HL-60/S4 treated with phorbol 12-myristate 13-acetate at 8.2 ng/mL for 4 days and 3 days (cell line): ENCODE measurements around the gene LRRC51.
"Not testable (repeated sequence)": the region's sequence is repeated elsewhere in the genome, so short reads cannot be mapped to it uniquely, and the experiment has no call there.

Experiments
- in situ Hi-C: fragments of 300-500 bp; cut with MboI; formaldehyde crosslinking; loops from 2 replicates; pipeline ENCODE4 v1.15.0; 2022; ENCODE audit warnings: low sequenced_read_pairs

LRRC51 gene

GRCh38 chr11:72102946-72103753, 22.5 kb downstream of the LRRC51 start, which contains the start of gene LAMTOR1:
TSS of gene LAMTOR1 (minus strand) at chr11:72103297. CDS start at chr11:72103224, 73 bp downstream.
- in situ Hi-C loops: loop anchor here (10.0 kb wide), 1 partner anchor 332 kb away; the partner anchor contains the start of gene CLPB

GRCh38 chr11:72103754-72104167, 23.1 kb downstream of the LRRC51 start:
- in situ Hi-C loops: loop anchor here (10.0 kb wide), 1 partner anchor 331 kb away; the partner anchor contains the start of gene CLPB

GRCh38 chr11:72105888-72106287, 25.2 kb downstream of the LRRC51 start, which contains the start of gene TOMT:
TSS of gene TOMT (plus strand) at chr11:72105924. CDS start at chr11:72105952, 28 bp downstream.
- in situ Hi-C loops: loop anchor here (10.0 kb wide), 1 partner anchor 329 kb away; the partner anchor contains the start of gene CLPB

DNA sequence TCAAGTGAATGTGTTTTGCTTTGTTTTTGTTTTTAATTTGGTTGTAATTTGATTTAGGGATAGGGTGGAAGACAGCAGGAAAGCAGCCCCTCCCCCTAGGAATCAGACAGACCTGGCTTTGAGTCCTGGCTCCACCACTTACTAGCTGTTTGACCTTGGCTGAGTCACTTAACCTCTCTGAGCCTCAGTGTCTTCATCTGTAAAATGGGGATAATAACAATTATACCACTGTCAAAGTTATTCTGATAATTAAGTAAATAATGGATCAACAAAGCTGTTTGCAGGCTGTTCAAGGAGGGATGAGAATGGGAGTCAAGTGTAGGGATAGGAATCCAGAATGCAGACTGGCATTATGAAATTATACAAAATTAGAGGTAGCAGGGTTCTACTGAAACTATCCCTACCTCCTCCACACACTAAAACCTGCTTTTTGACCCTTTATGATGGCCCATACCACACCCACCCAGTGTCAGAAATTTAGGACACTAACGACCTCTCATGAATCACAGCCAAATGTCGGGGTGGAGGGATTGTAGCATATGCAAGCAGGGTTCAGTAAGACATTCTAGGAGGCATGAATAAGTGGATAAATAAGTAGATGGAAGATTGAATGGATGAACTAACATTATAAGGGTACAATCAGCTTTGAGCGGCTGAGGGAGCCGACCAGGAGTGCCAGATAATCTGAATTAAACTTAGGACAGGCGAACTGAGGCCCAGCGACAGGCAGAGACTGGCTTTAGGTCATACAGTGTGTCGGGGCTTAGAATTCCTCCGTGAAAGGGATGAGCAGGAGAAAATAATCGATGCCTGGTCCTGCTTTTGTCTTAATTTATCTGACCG, 30.9 kb downstream of the LRRC51 start:
- in situ Hi-C loops: no loop called here

GRCh38 chr11:72112143-72112977, 31.7 kb downstream of the LRRC51 start, which contains the start of gene ANAPC15:
TSS of gene ANAPC15 (minus strand) at chr11:72112695. CDS start at chr11:72111276, 1,419 bp downstream.
- in situ Hi-C loops: no loop called here

GRCh38 chr11:72112978-72113808, 32.5 kb downstream of the LRRC51 start:
- in situ Hi-C loops: no loop called here

- in situ Hi-C loops: no loop called here
Measured at GRCh38 chr11:72114570-72114969, 33.9 kb downstream of the LRRC51 start.

- in situ Hi-C loops: no loop called here
Measured at GRCh38 chr11:72116019-72116755, 35.5 kb downstream of the LRRC51 start.

GRCh38 chr11:72119198-72119597, 38.5 kb downstream of the LRRC51 start:
- in situ Hi-C loops: no loop called here

- in situ Hi-C loops: no loop called here
Measured at GRCh38 chr11:72120930-72121329, 40.3 kb downstream of the LRRC51 start.

GRCh38 chr11:72122607-72123006, 42.0 kb downstream of the LRRC51 start:
- in situ Hi-C loops: no loop called here

DNA sequence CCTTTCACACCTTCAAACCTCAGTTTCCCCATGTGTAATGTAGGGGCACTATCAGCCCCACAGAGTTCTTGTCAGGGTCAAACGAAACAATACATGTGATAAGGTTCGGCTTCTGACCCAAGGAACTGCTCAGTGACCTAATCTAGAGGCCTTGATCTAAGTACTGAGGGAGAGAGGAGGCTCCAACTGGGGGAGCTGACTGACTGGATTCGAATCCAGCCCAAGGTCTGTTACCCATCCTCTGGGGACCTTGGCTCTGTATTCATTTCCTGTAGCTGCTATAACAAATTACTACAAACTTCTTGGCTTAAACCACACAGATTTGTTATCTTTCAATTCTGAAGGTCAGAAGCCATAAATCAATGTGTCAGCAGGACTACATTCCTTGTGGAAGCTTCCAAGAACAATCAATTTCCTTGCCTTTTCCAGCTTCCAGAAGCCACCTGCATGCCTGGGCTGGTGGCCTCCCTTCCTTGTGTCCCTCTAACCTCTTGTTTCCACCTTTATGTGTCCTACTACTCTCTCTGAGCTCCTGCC, 42.5 kb downstream of the LRRC51 start:
- in situ Hi-C loops: no loop called here

GRCh38 chr11:72124046-72124445, 43.4 kb downstream of the LRRC51 start:
- in situ Hi-C loops: no loop called here

DNA sequence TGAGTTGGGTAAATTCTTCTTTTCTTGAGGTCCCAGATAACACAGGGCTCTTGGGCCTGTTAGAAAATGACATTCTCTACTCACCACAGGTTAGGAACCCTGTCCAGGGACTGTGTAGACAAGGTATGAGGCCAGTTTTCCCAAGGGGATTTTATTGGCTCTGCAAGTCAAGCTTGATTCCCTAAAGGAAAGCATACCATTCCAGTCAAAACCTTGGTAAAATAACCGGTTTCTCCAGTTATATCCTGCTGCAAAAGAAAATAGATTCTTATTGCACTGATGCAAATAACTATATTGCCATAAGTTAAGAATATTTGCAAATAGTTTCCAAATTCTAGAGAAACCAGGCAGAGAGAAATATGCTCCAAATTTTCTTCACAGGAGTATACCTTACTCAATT, 45.3 kb downstream of the LRRC51 start:
- in situ Hi-C loops: no loop called here

DNA sequence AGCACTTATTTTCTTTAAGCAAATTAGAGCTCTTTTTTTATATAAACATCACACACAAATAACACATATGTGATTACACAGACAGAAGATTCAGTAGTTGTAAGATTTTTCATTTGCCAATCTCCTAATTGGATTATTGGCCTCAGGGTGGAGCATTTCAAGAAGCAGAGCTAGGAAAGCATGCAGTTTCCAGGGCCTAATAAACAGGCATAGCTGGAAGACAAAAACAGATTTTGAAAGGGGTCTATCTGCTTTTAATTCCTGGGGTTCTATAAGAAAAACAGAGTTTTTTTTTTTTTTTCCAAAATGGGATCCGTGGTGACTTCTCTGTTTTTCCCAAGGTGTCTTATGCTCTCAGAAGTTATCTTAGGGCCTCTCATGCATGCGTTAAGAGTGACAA, 47.3 kb downstream of the LRRC51 start:
- in situ Hi-C loops: no loop called here

DNA sequence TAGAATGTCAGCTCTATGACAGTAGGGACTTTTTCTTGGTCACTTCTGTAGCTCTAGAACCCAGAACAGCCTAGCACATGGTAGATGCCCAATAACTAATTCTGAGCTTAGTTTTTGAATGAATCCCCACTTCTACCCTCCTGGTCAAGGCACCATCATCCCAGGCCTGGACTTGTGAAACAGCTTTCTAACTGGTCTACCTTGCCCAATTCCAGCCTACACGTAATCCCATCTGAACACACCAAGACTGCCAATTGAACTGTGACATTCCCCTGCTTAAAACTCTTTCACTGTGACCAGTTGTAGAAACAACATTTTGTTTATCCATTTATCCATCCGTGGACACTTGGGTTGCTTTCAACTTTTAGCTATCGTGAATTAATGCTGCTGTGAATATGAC, 48.7 kb downstream of the LRRC51 start:
- in situ Hi-C loops: no loop called here

DNA sequence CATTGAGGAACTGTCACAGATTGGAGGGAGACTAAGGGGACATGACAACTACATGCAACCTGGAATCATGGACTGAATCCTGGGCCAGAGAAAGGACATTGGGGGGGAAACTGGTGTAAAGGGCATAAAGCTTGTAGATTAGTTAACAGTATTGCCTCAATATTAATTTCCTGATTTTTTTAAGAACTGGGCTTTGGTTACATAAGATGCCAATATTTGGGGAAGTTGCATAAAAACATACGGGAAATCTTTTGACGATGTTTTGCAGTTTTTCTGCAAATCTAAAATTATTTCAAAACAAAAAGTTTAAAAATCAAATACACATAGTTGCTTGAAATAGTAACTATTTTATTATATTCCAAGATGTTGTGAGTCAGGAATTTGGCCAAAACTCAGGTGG, 52.0 kb downstream of the LRRC51 start:
- in situ Hi-C loops: no loop called here

GRCh38 chr11:72135473-72135872, 54.8 kb downstream of the LRRC51 start, which contains the start of gene FOLR3:
TSS of gene FOLR3 (plus strand) at chr11:72135725. CDS start at chr11:72135953, 228 bp downstream.
- in situ Hi-C loops: not testable (repeated sequence)
